ENCODE measurements around the gene DDT.
"Not testable (repeated sequence)": the region's sequence is repeated elsewhere in the genome, so short reads cannot be mapped to it uniquely, and the experiment has no call there.

DDT gene

DNA sequence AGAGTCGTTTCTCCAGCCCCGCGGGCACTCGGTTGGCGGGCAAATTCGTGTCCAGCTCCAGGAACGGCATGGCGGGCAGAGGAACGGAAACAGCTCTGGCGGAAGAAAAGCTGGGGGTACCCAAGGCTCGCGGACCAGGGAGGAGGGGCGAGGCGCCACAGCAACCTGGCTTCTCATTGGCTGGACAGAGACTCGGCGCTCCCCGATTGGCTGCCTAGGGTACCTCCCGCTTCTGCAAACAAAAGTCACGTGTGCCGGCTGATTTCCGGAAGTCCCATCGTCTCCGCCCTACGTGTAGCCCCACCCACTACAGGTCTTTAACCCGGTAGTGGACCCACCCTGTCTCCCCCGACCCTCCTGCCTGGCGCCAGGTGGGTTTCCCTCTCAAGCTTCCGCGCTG is at the start of gene DDT:
Gene DDT, minus strand, starts transcription at position 97 of the 400 bp plus-strand sequence. Its CDS starts 27 bp downstream, at position 70.
- in situ Hi-C loops (cut with MboI; ENCODE audit: low pct_unique_long_range_greater_than_20kb, low sequenced_read_pairs), result not testable (repeated sequence)

DNA sequence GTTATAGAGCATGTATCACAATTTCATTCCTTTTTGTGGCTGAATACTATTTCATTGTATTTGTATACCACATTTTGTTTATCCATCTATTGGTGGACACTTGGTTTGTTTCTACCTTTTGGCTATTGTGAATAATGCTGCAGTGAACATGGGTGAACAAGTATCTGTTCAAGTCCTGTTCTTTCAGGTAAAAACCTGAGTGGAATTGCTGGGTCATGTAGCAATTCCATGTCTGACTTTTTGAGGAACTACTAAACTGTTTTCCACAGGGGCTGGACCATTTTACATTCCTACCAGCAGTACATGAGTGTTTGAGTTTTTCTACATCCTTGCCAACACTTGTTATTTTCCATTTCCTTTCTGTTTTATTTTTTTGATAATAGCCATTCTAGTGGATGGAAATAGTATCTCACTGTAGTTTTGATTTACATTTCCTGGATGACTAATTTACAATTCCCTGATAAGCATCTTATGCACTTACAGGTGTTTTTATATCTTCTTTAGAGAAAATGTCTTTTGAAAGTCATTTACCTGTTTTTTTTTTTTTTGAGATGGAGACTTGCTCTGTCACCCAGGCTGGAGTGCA is 49.1 kb upstream of the DDT start:
- no peak for DNase-seq
- in situ Hi-C loops (cut with MboI; ENCODE audit: low pct_unique_long_range_greater_than_20kb, low sequenced_read_pairs), result no loop called here

More for the DNA sequence above, at the start of gene DDT:
- not testable (repeated sequence) for DNase-seq

DNA sequence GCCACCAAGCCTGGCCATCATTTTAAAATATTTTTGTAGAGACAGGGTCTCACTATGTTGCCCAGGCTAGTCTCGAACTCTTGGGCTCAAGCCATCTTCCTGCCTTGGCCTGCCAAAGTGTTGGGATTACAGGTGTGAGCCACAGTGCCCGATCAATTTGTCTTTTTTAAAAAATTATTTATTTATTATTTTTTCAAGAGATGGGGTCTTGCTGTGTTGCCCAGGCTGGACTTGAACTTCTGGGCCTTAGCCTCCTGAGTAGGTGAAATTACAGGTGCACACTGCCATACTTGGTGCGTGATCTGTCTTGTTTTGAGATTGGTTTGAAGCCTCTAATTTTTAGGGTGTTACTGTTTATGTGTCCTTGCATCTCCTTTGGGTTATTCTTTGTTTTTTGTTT is 47.1 kb upstream of the DDT start:
- no peak for DNase-seq
- in situ Hi-C loops (cut with MboI; ENCODE audit: low pct_unique_long_range_greater_than_20kb, low sequenced_read_pairs), result no loop called here

DNA sequence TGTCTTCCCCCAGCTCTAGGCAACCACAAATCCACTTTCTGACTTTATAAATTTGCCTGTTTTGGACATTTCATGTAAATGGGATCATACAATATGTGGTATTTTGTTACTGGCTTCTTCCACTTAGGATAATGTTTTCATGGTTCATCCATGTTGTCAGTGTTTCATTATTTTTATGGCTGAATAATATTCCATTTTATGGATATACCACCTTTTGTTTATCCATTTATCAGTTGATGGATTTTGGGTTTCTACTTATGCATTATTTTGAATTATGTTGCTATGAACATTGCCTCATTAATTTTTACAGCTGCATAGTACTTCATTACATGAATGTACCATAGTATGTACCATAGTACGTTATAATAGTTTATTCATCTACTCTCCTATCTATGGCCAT is 41.9 kb upstream of the DDT start:
- no peak for DNase-seq
- in situ Hi-C loops (cut with MboI; ENCODE audit: low pct_unique_long_range_greater_than_20kb, low sequenced_read_pairs), result no loop called here

DNA sequence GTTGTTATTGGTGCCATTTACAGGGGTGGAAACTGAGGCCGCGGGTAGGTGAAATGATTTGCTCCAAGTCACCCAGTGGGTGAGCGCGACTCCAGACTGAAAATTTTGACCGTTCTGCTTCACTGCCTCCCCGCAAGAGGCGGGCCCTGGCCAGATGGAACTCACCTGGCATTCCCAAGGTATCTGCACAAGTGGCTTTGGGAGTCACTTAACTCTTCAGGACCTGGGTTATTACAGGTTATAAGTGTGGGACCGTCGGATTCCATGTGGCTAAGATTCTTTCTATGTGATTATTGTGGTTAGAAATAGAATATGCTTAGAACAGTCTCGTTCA is 37.5 kb upstream of the DDT start:
- DNase-seq, result no peak
- in situ Hi-C loops (cut with MboI; ENCODE audit: low pct_unique_long_range_greater_than_20kb, low sequenced_read_pairs), result no loop called here

DNA sequence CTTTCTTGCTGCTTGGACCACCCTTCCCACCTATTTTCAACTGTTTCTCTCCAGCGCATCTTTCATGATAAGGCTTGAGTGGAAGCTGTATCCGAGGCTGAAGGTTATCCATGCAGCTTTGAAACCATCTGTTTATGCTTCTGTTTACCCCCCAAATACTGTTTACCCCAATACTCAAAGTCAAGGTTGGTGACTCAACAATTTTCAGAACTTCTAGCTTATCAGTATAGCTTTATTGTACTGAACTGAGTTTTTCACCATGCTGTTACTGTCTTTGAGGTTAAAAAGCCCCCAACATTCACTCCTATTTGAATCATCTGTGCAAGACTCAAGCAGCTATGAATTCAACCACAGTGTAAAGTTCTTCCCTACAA is 35.8 kb upstream of the DDT start:
- DNase-seq, result no peak
- in situ Hi-C loops (cut with MboI; ENCODE audit: low pct_unique_long_range_greater_than_20kb, low sequenced_read_pairs), result no loop called here

DNA sequence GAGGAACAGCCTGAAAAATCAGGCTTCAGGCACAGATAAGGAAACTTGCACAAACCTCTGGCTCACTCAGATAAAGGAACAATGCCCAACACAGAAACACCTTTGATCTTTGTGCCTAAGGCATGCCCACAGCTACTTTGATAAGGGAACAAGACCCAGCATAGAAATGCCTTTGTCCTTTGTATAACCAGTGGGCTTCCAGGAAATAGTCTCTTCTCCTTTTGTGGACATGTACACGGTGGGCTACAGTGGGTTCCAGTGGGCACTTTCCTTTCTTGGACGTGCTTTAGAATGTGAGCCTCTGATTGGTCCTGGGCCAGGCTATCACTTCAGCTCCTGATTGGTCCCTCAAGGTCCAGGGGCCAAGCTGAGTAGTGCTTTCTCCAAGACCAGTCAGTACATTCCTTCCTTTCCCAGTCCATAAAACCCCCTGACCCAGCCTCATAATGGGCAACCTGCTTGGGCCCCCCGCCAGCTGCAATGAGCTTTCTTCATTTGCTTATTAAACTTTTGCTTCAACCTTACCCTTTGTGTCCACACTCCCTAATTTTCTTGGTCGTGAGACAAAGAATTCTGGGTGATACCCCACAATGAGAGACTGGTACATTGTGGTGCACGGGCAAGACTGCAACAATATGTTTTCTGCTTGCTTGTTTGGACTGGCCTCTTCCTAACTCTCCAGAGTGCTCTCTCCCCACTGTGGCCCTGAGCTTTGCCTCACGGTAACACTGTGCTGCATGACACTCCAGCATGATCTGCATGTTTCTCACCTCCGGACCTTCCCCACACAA is 35.2 kb upstream of the DDT start:
- in situ Hi-C loops (cut with MboI; ENCODE audit: low pct_unique_long_range_greater_than_20kb, low sequenced_read_pairs), result no loop called here

DNA sequence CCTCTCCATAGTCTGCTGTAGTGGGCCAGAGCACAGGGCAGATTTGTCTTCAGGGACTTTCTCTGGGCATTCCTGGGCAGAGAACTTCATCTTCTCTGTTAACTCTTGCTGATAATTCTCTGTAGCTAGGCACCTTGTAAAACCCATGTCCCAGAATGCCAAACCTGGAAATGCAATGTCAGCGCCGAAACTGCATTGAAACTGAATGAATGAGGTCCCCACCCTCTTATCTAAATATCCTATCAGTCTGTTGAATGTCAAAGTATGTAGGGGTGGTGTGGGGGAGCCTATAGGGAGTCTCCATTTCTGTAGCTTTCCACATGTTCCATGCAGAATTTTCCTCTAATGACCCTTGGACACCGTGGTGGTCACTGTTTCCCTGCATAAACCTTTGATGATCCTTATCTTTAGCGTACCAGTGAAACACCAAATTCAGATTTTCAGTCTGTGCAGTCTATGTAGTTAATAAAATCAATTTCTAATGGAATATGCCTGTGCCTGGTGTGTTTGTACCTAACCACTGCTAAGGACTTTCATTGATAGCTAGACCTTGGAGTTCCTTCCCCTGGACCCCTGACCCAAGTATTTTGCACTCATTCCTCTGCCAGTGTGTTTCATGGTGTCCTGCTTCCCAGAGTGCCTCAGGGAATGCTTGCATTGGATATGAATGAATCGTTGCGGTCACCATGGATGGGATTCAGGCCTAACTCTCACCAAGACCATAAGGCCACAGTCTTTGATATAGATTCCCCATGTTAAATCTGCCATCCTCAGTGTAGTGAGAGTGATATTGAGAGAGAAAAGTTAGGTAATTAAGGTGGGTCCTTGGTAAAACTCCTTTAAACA is 34.4 kb upstream of the DDT start:
- no peak for DNase-seq
- in situ Hi-C loops (cut with MboI; ENCODE audit: low pct_unique_long_range_greater_than_20kb, low sequenced_read_pairs), result no loop called here

More for the DNA sequence above, 35.2 kb upstream of the DDT start:
- DNase-seq, result no peak

DNA sequence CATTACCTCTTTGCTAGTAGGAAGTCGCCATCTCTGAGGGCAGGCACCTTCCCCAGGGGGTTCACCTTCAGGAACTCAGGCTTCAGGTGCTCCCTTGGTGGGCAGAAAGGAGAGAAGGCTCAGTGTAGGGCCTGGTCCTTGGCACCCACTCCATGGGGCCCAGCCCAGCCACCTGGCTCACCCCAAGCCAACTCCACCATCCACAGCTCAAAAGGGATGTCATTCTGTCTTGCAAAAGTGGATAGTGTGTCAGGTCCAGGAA is 33.7 kb upstream of the DDT start:
- DNase-seq, result no peak
- in situ Hi-C loops (cut with MboI; ENCODE audit: low pct_unique_long_range_greater_than_20kb, low sequenced_read_pairs), result no loop called here

DNA sequence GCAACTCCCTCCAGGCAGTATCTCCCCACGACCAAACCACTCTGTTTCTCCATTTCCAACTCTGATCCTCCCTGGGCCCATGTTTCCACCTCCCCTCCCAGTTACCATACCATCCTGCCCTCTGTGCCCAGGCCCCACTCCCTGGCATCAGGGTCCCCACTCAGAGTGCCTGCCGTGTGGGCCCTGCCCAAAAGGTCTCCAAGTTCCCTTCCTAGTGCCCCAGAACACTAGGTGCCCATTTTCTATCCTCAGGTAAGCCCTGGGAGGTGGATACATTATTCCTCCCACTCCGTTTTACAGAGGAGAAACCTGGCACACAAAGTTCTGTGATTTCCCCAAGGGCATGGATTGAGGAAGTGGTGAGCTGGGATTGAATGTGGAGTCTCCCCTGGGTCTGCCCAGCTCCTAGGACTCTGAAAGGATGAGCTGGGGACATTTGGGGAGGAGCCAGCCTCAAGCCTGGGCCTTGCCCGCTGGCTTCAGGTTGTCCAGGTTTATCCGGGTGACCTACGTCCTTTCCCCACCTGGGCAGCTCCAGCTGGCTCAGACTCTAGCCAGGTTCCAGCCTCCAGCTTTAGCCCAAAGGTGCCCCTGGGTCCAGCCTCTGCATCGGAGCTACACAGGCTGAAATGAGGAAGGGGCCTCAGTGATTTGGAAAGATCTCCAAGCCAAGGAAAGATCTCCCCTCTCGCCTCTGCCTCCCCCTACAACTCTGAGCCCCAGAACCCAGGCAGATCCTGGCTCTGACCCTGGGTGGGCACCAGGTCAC is 33.2 kb upstream of the DDT start:
- no peak for DNase-seq
- in situ Hi-C loops (cut with MboI; ENCODE audit: low pct_unique_long_range_greater_than_20kb, low sequenced_read_pairs), result no loop called here

DNA sequence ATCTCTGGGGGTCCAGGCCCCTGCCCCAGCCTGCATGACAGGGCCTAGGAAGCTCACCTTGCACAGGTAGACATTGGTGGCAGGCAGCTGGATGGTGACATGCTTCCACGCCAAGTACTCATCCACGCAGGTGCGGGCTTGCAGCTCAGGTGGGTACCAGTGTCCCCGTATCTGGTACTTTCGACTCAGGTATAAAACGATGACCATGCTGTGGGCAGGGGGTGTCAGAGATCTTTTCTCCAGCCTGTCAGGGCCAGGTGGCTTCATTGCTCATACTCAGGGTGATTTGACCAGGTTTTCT is 32.6 kb upstream of the DDT start:
- no peak for DNase-seq
- in situ Hi-C loops (cut with MboI; ENCODE audit: low pct_unique_long_range_greater_than_20kb, low sequenced_read_pairs), result no loop called here

DNA sequence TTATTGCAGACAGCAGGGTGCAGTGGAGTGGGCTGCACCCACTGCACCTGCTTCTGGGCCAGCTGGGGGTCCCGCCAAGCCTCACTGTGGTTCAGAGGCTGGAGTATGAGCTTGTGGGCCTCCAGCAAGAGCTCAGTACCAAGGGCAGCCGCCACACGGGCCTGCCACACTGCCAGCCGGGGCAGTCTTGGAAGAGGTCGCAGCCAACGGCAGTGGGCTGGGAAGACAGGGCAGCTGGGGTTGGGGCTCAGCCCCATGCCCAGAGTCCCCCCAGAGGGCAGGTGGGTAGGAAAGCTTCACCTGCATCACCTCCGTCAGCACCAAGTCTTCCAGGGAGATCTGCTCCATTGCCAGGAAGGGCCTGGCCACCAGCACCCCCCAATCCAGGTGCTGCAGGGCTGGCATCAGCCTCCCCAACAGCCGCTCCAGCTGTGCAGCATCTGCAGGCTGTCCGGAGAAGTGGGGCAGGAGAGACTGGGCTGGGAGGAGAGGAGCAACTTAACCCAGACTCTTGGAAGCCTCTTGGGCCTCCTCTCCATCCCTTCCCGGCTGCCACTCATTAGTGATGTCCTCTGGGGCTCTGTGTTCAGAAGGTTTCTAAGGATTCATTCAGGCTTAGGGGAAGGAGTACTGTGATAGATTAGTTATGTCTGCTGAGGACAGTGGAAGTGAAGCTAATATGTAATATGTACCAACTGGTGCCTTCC is 32.1 kb upstream of the DDT start:
- no peak for DNase-seq
- in situ Hi-C loops (cut with MboI; ENCODE audit: low pct_unique_long_range_greater_than_20kb, low sequenced_read_pairs), result no loop called here

DNA sequence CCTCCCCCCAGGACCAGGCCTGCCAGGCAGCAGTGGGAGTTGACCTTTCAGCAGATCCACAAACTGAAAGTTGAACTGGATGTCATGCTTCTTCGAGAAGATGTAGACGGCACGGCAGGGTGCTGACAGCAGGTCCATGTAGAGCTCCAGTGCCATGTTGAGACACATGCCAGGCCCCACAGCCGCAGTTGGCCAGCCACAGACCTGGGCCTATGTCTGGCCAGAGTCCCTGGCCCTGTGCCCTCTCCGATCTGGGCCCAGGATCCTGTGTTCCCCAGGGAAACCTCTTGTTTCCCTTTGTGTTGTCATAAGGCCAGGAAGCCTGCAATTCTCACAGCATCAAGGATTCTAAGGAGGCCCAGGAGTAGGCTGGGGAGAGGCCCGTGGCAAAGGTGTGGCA is 31.0 kb upstream of the DDT start, which contains the start of gene GSTT4:
Gene GSTT4, minus strand, starts transcription at position 253 of the 400 bp plus-strand sequence. Its CDS starts 97 bp downstream, at position 156.
- DNase-seq, result no peak
- in situ Hi-C loops (cut with MboI; ENCODE audit: low pct_unique_long_range_greater_than_20kb, low sequenced_read_pairs), result no loop called here

DNA sequence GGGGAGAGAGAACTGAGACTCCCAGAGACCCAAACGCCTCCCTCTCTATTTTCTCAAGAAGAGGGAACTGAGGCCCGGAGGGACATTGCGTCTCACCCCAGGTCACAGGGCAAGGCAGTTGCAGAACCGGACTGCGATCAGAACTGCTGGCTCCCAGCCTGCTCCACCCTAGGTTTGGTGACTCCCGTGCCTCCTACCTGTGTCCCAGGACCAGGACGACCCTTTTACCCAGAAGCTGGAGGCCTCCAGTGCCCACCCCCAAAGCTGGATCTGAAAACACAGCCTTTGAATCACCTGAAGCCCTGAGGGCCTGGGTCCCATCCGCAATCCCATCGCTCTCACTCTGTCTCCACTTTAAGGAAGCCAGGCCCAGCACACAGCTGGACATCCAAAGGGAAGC is 29.6 kb upstream of the DDT start:
- no peak for DNase-seq
- in situ Hi-C loops (cut with MboI; ENCODE audit: low pct_unique_long_range_greater_than_20kb, low sequenced_read_pairs), result no loop called here

DNA sequence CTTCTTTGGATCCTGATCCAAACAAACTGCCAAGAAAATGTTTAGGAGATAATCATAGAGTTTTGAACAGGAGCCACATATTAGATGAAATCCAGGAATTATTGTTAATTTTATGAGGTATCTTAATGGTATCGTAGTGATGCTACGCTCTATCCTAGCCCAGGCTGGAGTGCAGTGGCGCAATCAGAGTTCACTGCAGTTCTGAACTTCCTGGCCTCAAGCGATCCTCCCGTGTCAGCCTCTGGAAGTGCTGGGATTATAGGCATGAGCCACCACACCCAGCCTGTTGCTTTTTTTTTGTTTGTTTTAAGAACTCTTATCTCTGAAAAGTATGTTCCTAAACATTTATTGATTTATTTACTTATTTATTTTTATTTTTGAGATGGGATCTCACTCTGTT is 28.6 kb upstream of the DDT start:
- in situ Hi-C loops (cut with MboI; ENCODE audit: low pct_unique_long_range_greater_than_20kb, low sequenced_read_pairs), result no loop called here
- DNase-seq, result no peak

DNA sequence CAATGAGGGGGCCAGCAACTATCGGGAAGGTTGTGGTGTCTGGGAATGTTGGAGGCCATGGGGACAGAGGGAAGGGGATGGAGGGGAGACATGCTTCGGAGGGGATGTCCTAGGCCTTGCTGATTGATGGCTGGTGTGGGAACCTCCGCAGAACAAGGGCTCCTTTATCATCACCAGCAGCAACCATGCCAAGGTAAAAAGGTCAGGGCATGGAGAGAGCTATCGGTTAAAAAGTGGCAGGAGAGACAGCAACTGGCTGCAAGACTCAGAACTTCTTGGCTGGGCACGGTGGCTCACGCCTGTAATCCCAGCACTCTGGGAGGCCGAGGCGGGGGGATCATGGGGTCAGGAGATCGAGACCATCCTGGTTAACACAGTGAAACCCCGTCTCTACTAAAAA is 28.0 kb upstream of the DDT start:
- in situ Hi-C loops (cut with MboI; ENCODE audit: low pct_unique_long_range_greater_than_20kb, low sequenced_read_pairs), result no loop called here

DNA sequence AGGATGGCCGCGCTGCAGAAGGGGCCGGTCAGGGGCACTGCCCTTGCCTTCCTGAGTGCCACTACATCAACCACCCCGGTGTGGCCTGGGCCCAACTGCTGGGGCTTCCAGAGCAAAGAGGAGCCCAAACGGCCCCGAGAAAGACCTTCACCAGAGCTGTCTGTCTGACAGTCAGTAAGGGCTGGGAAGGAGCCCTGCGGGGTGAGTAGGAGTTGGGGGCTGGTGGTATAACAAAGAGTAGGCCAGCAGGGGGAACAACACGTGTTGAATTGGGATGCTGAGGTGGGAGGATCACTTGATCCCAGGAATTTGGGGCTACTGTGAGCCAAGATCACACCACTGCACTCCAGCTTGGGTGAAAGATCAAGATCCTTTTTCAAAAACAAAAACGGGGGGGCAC is 27.1 kb upstream of the DDT start:
- in situ Hi-C loops (cut with MboI; ENCODE audit: low pct_unique_long_range_greater_than_20kb, low sequenced_read_pairs), result no loop called here
- no peak for DNase-seq

More for the DNA sequence above, 28.0 kb upstream of the DDT start:
- no peak for DNase-seq

DNA sequence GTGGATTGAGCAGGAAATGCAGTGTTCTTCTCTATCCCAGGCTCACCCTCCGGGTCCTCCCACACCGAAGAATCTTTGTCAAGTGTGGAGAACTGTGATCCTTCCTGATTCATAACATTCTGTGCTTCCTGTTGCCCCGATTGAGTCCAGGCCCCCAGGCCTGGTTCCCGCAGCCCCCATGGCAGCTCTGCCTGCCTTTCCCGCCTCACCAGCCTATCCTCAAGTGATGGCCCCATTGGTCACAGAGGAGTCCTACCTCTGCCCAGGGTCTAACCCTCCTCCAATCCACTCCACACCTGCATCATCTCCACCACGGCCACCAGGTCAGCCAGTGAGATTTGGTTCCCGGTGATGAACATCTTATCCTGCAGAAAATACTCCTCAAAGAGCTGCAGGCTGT is 25.5 kb upstream of the DDT start:
- DNase-seq; in situ Hi-C loops (cut with MboI; ENCODE audit: low pct_unique_long_range_greater_than_20kb, low sequenced_read_pairs): not testable (repeated sequence)

DNA sequence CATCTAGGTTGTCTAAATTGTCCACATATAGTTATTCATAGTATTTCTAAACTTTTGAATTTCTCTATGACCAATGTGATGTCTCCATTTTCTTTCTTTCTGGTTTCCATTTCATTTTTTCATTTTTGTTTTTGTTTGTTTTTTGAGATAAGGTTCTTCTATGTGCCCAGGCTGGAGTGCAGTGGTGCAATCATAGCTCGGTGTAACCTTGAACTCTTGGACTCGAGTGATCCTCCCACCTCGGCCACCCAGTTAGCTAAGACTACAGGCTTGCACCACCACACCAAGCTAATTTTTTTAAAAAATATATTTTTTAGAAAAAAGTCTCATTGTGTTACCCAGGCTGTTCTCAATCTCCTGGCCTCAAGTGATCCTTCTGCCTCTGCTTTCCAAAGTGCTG is 22.9 kb upstream of the DDT start:
- in situ Hi-C loops (cut with MboI; ENCODE audit: low pct_unique_long_range_greater_than_20kb, low sequenced_read_pairs), result no loop called here
- no peak for DNase-seq

All from KBM-7 (cell line).